Fibroblast of mammary gland (primary cell): ENCODE results near the gene TRIP10.
A peak's percentile ranks its signal among the peaks of the same experiment; 100 is the strongest.

ENCODE experiments used
- DNase-seq: peaks from one replicate; pipeline ENCODE4 v3.0.0-alpha.2; 2010; ENCODE audit warnings: low read depth
- H3K4me3 ChIP-seq: 2 replicates; pipeline ENCODE4 v1.5.1; 2011; ENCODE audit warnings: low read depth, mild to moderate bottlenecking, low read length, moderate library complexity; ENCODE audit not compliant: control insufficient read depth
- TF ChIP-seq, protein P1 (sequence below): conservative IDR thresholded peaks from 2 replicates; pipeline ENCODE4 v1.5.1; 2011; ENCODE audit warnings: low read depth, low read length, inconsistent platforms; ENCODE audit not compliant: control insufficient read depth, insufficient read depth

TRIP10 gene, protein sequence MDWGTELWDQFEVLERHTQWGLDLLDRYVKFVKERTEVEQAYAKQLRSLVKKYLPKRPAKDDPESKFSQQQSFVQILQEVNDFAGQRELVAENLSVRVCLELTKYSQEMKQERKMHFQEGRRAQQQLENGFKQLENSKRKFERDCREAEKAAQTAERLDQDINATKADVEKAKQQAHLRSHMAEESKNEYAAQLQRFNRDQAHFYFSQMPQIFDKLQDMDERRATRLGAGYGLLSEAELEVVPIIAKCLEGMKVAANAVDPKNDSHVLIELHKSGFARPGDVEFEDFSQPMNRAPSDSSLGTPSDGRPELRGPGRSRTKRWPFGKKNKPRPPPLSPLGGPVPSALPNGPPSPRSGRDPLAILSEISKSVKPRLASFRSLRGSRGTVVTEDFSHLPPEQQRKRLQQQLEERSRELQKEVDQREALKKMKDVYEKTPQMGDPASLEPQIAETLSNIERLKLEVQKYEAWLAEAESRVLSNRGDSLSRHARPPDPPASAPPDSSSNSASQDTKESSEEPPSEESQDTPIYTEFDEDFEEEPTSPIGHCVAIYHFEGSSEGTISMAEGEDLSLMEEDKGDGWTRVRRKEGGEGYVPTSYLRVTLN

GRCh38 chr19:6739390-6739882, at the start of gene TRIP10:
TRIP10 (plus strand) TSS chr19:6739680; CDS start chr19:6739762, 82 bp downstream.
- peak within 1 kb of the TSS; percentile 85 for H3K4me3 ChIP-seq
- TF ChIP-seq, protein P1, sequence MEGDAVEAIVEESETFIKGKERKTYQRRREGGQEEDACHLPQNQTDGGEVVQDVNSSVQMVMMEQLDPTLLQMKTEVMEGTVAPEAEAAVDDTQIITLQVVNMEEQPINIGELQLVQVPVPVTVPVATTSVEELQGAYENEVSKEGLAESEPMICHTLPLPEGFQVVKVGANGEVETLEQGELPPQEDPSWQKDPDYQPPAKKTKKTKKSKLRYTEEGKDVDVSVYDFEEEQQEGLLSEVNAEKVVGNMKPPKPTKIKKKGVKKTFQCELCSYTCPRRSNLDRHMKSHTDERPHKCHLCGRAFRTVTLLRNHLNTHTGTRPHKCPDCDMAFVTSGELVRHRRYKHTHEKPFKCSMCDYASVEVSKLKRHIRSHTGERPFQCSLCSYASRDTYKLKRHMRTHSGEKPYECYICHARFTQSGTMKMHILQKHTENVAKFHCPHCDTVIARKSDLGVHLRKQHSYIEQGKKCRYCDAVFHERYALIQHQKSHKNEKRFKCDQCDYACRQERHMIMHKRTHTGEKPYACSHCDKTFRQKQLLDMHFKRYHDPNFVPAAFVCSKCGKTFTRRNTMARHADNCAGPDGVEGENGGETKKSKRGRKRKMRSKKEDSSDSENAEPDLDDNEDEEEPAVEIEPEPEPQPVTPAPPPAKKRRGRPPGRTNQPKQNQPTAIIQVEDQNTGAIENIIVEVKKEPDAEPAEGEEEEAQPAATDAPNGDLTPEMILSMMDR: no peak
- DNase-seq: peak; percentile 71

DNA sequence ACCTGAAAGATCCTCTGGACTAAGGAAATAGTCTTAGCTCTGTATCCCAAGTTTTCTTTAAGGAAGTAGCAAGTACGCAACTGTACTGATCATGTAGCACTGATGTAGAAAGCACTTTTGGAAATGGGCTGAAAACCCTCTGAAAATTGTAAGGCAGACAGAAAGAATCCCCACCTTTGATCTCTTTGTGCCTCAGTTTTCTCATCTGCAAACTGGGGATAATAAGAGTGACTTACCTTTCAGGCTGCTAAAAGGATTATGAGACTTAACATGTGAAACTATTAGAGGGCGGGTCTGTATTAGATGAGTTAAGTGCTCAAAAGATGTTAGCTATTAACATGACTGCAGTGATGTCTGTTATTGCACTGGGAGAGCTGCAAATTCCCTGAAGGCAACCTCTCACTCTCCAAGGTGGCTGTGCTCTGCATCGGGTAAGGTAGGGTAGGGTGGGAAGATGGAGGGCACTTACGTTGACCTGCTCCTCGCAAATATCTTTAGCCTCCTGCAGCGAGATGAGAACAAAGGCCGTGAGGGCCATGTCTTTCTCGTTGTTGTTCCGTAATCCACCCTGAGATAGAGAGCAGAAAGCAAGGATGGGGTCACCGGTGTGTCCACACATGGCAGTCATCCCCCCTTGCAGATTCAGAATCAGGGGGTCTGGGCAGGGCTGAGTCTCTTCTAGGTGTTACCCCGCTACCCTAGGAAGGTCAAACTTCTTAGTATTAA, 49.2 kb upstream of the TRIP10 start:
- H3K4me3 ChIP-seq: no peak overlapping the region
- DNase-seq: no peak
- TF ChIP-seq, protein P1: no peak

GRCh38 chr19:6691342-6691741, 48.1 kb upstream of the TRIP10 start:
- no peak overlapping the region for H3K4me3 ChIP-seq
- DNase-seq: no peak
- TF ChIP-seq, protein P1: no peak

DNA sequence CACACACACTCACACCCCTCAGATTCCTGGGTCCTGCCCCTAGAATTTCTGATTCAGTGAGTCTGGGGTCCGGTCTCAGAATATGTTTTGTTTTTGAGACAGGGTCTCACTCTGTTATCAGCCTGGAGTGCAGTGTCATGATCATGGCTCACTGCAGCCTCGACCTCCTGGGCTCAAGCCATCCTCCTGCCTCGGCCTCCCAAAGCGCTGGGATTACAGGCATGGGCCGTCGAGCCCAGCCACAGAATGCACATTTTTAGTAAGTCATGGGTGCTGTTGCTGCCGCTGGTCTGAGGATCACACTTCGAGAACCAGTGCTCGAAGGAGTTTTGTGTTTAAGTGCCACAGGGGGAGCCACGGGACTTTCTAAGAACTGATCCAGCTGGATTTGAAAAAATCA, 47.5 kb upstream of the TRIP10 start:
- no peak for DNase-seq
- TF ChIP-seq, protein P1: no peak

GRCh38 chr19:6693056-6693471, 46.4 kb upstream of the TRIP10 start:
- H3K4me3 ChIP-seq: no peak overlapping the region
- TF ChIP-seq, protein P1: no peak
- DNase-seq: no peak

More for the DNA sequence above, 47.5 kb upstream of the TRIP10 start:
- no peak overlapping the region for H3K4me3 ChIP-seq

- no peak for DNase-seq
- TF ChIP-seq, protein P1: no peak
These were observed 45.8 kb upstream of the TRIP10 start for GRCh38 chr19:6693681-6694080.

More at GRCh38 chr19:6693681-6694080, 45.8 kb upstream of the TRIP10 start:
- H3K4me3 ChIP-seq: no peak overlapping the region
